K562 (cell line): Measurements from ENCODE around the gene UQCRFS1. TPM values are rescaled to one million over a fixed set of nuclear protein-coding genes. Genes with fewer than 3 reads are reported as not detected.

Source experiments
- C11orf30 ChIP-seq: fragments of 450-650 bp; IDR thresholded peaks from 2 replicates; pipeline ENCODE4 v1.6.1; 2016; ENCODE audit warnings: low read depth, mild to moderate bottlenecking
- EZH2 ChIP-seq: IDR thresholded peaks from 2 replicates; pipeline ENCODE4 v1.6.1; 2012; ENCODE audit warnings: low read depth, mild to moderate bottlenecking, inconsistent platforms, low read length, borderline replicate concordance
- FUS ChIP-seq: fragments of 200-400 bp; formaldehyde crosslinking; optimal IDR thresholded peaks from 2 replicates; pipeline ENCODE3; 2017; ENCODE audit warnings: low read depth, low read length
- MTA3 ChIP-seq: fragments of 450-650 bp; formaldehyde crosslinking; IDR thresholded peaks from 2 replicates; pipeline ENCODE4 v1.6.1; 2017; ENCODE audit warnings: mild to moderate bottlenecking, borderline replicate concordance
- NR4A1 ChIP-seq, 2 experiments: fragments of 250-450 bp in 1 of 2; fragments of 450-650 bp in 1 of 2; sonication (Bioruptor Pico) in 1 of 2; IDR thresholded peaks; 2 replicates each; pipeline versions ENCODE4 v1.4.0 to v1.6.1; 2016 to 2020; ENCODE audit warnings: mild to moderate bottlenecking in 2 of 2, missing compliant biosample characterization in 1 of 2, missing genetic modification characterization in 1 of 2, moderate library complexity in 1 of 2
- STAG1 ChIP-seq: sonication (generic); formaldehyde crosslinking; IDR thresholded peaks from 2 replicates; pipeline ENCODE4 v1.5.0; 2020; ENCODE audit warnings: missing genetic modification reagents, borderline replicate concordance
- TCF7L2 ChIP-seq: fragments of 150-350 bp; IDR thresholded peaks from 2 replicates; pipeline ENCODE4 v1.6.1; 2016; ENCODE audit warnings: low read depth, mild to moderate bottlenecking, low read length, moderate library complexity
- ZNF324 ChIP-seq: fragments of 250-450 bp; sonication (Bioruptor Pico); IDR thresholded peaks from 2 replicates; pipeline ENCODE4 v1.4.0; 2020; ENCODE audit warnings: mild to moderate bottlenecking
- ZNF76 ChIP-seq: fragments of 250-450 bp; sonication (Bioruptor Pico); IDR thresholded peaks from 2 replicates; pipeline ENCODE4 v1.4.0; 2020; ENCODE audit warnings: mild to moderate bottlenecking, moderate library complexity, borderline replicate concordance
- polyA plus RNA-seq, 8 experiments: library from polyadenylated mRNA; depleted of rRNA in 4 of 8; stranded (reverse) in 5 of 8; unstranded in 3 of 8; fragments of >200 nt; fragmentation: Nextera tagmentation in 2 of 8; fragmentation: Illumina TruSeq in 1 of 8; extraction: Ambion mirVana in 2 of 8; extraction: Trizol in 1 of 8; gene quantifications; 2 replicates each; pipeline versions ENCODE4 v1.2.1 to v1.2.3, GENCODE V29; 2011 to 2014; ENCODE audit warnings: inconsistent platforms in 1 of 8, missing spikeins in 1 of 8
- total RNA-seq, 7 experiments: library from RNA; depleted of rRNA in 6 of 7; stranded (reverse); fragments of >200 nt in 6 of 7; fragmentation: Illumina TruSeq in 2 of 7; extraction: Trizol in 2 of 7; gene quantifications; 2 replicates each; pipeline versions ENCODE4 v1.2.1 to v1.2.3, GENCODE V29; 2011 to 2021; ENCODE audit warnings: low replicate concordance in 1 of 7
- TF ChIP-seq, protein P1 (sequence below): sonication (generic); formaldehyde crosslinking; IDR thresholded peaks from 2 replicates; pipeline ENCODE4 v1.8.1; 2023; ENCODE audit warnings: mild to moderate bottlenecking, missing genetic modification reagents
- TF ChIP-seq, protein P2 (sequence below): fragments of 250-450 bp; sonication (Bioruptor Pico); IDR thresholded peaks from 2 replicates; pipeline ENCODE4 v1.8.0; 2022; ENCODE audit warnings: inconsistent platforms

The UQCRFS1 gene
- total and polyA plus RNA-seq, 9 of the 15 experiments (the other 6 are each of a cell fraction or from before 2014, with no cell fraction given), result 10.8 to 110 (median 64.7) TPM

DNA sequence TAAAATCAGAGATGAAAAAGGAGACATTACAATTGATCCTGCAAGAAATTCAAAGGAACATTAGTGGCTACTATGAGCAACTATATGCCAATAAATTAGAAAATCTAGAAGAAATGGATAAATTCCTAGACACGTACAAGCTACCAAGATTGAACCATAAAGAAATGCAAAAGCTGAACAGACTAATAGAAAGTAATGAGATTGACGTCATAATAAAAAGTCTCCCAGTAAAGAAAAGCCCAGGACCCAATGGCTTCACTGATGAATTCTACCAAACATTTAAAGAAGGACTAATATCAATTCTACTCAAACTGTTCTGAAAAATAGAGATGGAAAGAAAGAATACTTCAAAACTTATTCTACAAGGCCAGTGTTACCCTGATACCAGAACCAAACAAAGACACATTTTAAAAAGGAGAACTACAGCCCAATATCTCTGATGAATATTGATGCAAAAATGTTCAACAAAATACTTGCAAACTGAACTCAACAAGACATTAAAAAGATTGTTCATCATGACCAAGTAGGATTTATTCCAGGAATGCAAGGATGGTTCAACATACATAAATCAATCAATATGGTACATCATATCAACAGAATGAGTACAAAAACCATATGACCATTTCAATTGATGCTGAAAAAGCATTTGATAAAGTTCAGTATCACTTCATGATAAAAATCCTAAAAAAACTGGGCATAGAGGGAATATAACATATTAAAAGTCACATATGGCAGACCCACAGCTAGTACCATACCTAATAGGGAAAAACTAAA, 35.8 kb downstream of the UQCRFS1 start (continued):
- no peak for TF ChIP-seq FUS
- TF ChIP-seq NR4A1 (CRISPR knock-in tag; IDR thresholded peaks at IDR 0.05), result no peak
- no peak for TF ChIP-seq NR4A1 (tag; IDR thresholded peaks at IDR 0.05)
- no peak for TF ChIP-seq MTA3
- TF ChIP-seq EZH2, result no peak
- no peak for TF ChIP-seq ZNF76
- no peak for TF ChIP-seq C11orf30
- TF ChIP-seq, protein P1, sequence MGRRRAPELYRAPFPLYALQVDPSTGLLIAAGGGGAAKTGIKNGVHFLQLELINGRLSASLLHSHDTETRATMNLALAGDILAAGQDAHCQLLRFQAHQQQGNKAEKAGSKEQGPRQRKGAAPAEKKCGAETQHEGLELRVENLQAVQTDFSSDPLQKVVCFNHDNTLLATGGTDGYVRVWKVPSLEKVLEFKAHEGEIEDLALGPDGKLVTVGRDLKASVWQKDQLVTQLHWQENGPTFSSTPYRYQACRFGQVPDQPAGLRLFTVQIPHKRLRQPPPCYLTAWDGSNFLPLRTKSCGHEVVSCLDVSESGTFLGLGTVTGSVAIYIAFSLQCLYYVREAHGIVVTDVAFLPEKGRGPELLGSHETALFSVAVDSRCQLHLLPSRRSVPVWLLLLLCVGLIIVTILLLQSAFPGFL, result no peak
- no peak for TF ChIP-seq STAG1
- TF ChIP-seq TCF7L2, result no peak
- peak; percentile 94 for TF ChIP-seq ZNF324 (CRISPR knock-in tag)
- TF ChIP-seq, protein P2, sequence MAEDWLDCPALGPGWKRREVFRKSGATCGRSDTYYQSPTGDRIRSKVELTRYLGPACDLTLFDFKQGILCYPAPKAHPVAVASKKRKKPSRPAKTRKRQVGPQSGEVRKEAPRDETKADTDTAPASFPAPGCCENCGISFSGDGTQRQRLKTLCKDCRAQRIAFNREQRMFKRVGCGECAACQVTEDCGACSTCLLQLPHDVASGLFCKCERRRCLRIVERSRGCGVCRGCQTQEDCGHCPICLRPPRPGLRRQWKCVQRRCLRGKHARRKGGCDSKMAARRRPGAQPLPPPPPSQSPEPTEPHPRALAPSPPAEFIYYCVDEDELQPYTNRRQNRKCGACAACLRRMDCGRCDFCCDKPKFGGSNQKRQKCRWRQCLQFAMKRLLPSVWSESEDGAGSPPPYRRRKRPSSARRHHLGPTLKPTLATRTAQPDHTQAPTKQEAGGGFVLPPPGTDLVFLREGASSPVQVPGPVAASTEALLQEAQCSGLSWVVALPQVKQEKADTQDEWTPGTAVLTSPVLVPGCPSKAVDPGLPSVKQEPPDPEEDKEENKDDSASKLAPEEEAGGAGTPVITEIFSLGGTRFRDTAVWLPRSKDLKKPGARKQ (CRISPR knock-in tag), result no peak
